IMR-90 (cell line): ENCODE data around the gene ZNF497. TPM values are rescaled to one million over a fixed set of nuclear protein-coding genes. Genes with fewer than 3 reads are reported as not detected.

Source experiments
- ATAC-seq: fragments of 200-7000 bp; cut with Tn5 transposase; 2 replicates; pipeline ENCODE4 v1.9.1; 2020; ENCODE audit warnings: low read depth, mild to moderate bottlenecking, moderate library complexity
- BruUV-seq: library from RNA; stranded (reverse); fragments of 400-500 nt; replicated peaks from 2 replicates; lab custom pipeline; 2021; lab: Mats Ljungman, UMichigan
- CTCF ChIA-PET: fragments of 300-600 bp; formaldehyde crosslinking; extraction: SDS; loops from one replicate; lab custom pipeline; 2021; ENCODE audit warnings: antibody characterized with exemption; lab: Yijun Ruan, JAX
- POLR2A ChIA-PET: fragments of 300-600 bp; sonication (Branson Sonifier 250); formaldehyde crosslinking; loops from one replicate; lab custom pipeline; 2022; ENCODE audit warnings: antibody characterized with exemption; ENCODE audit not compliant: unreplicated experiment; lab: Charles Lee
- DNase-seq: peaks from one replicate; pipeline ENCODE4 v3.0.0; 2013
- H2AFZ ChIP-seq: replicated peaks from 2 replicates; pipeline ENCODE3; 2013; ENCODE audit warnings: low read length, mild to moderate bottlenecking; ENCODE audit not compliant: poor library complexity
- H2AK5ac ChIP-seq: 2 replicates; pipeline ENCODE4 v1.6.1; 2013; ENCODE audit warnings: low read depth, low read length, inconsistent platforms
- H2AK9ac ChIP-seq: replicated peaks from 2 replicates; pipeline ENCODE3; 2013; ENCODE audit warnings: mild to moderate bottlenecking, low read depth, low read length, moderate library complexity; ENCODE audit not compliant: poor library complexity
- H2BK120ac ChIP-seq: 2 replicates; pipeline ENCODE4 v1.6.1; 2013; ENCODE audit warnings: low read depth, low read length, inconsistent platforms
- H2BK15ac ChIP-seq: 3 replicates; pipeline ENCODE4 v1.6.1; 2013; ENCODE audit warnings: low read depth, low read length, inconsistent platforms
- H2BK20ac ChIP-seq: 2 replicates; pipeline ENCODE4 v1.6.1; 2013; ENCODE audit warnings: low read depth, mild to moderate bottlenecking, inconsistent platforms, low read length, moderate library complexity
- H2BK5ac ChIP-seq: 2 replicates; pipeline ENCODE4 v1.6.1; 2013; ENCODE audit warnings: mild to moderate bottlenecking, low read depth, low read length, inconsistent platforms; ENCODE audit not compliant: poor library complexity, severe bottlenecking
- H3K14ac ChIP-seq: replicated peaks from 2 replicates; pipeline ENCODE4 v1.6.1; 2013; ENCODE audit warnings: low read depth, low read length, inconsistent platforms
- H3K18ac ChIP-seq: 2 replicates; pipeline ENCODE4 v1.6.1; 2013; ENCODE audit warnings: low read depth, low read length, control low read depth
- H3K23ac ChIP-seq: 2 replicates; pipeline ENCODE4 v1.6.1; 2013; ENCODE audit warnings: low read depth, low read length, inconsistent platforms
- H3K27ac ChIP-seq: 2 replicates; pipeline ENCODE4 v1.5.1; 2013; ENCODE audit warnings: mild to moderate bottlenecking, control low read depth, low read length; ENCODE audit not compliant: insufficient read depth
- H3K27me3 ChIP-seq: 2 replicates; pipeline ENCODE4 v1.6.1; 2013; ENCODE audit warnings: low read length; ENCODE audit not compliant: control insufficient read depth, insufficient read depth
- H3K36me3 ChIP-seq: 2 replicates; pipeline ENCODE4 v1.6.1; 2013; ENCODE audit warnings: low read length, mixed read lengths; ENCODE audit not compliant: control insufficient read depth, insufficient read depth
- H3K4ac ChIP-seq: 2 replicates; pipeline ENCODE4 v1.6.1; 2013; ENCODE audit warnings: low read depth, low read length, inconsistent platforms
- H3K4me1 ChIP-seq: 2 replicates; pipeline ENCODE4 v1.6.1; 2013; ENCODE audit warnings: low read length, mixed read lengths; ENCODE audit not compliant: control insufficient read depth, insufficient read depth
- H3K4me2 ChIP-seq: 2 replicates; pipeline ENCODE4 v1.6.1; 2013; ENCODE audit warnings: low read depth, mild to moderate bottlenecking, control low read depth, low read length, moderate library complexity
- H3K4me3 ChIP-seq: 2 replicates; pipeline ENCODE4 v1.5.1; 2013; ENCODE audit warnings: low read depth, mild to moderate bottlenecking, control low read depth, low read length, moderate library complexity; ENCODE audit not compliant: insufficient read depth
- H3K56ac ChIP-seq: 2 replicates; pipeline ENCODE4 v1.6.1; 2013; ENCODE audit warnings: low read length, inconsistent platforms; ENCODE audit not compliant: insufficient read depth; ENCODE audit errors: extremely low read depth
- H3K79me1 ChIP-seq, 2 experiments: 2 replicates each; pipeline ENCODE4 v1.6.1; 2013; ENCODE audit warnings: low read length in 2 of 2, inconsistent platforms in 1 of 2, low read depth in 1 of 2
- H3K9ac ChIP-seq: 2 replicates; pipeline ENCODE4 v1.6.1; 2013; ENCODE audit warnings: low read depth, low read length, control low read depth
- H3K9me1 ChIP-seq: 2 replicates; pipeline ENCODE4 v1.6.1; 2013; ENCODE audit warnings: low read length, inconsistent platforms; ENCODE audit not compliant: insufficient read depth
- H3K9me3 ChIP-seq: 2 replicates; pipeline ENCODE4 v1.6.1; 2013; ENCODE audit warnings: low read length; ENCODE audit not compliant: control insufficient read depth, insufficient read depth
- H4K20me1 ChIP-seq: 2 replicates; pipeline ENCODE4 v1.6.1; 2013; ENCODE audit warnings: low read length, inconsistent platforms; ENCODE audit not compliant: insufficient read depth
- H4K5ac ChIP-seq: 2 replicates; pipeline ENCODE4 v1.6.1; 2013; ENCODE audit warnings: mild to moderate bottlenecking, low read depth, low read length, control low read depth
- H4K8ac ChIP-seq, 2 experiments: 2 replicates each; pipeline ENCODE4 v1.6.1; 2013; ENCODE audit warnings: low read depth in 2 of 2, low read length in 2 of 2, control low read depth in 1 of 2, inconsistent platforms in 1 of 2
- H4K91ac ChIP-seq: 2 replicates; pipeline ENCODE4 v1.6.1; 2013; ENCODE audit warnings: low read depth, low read length, inconsistent platforms; ENCODE audit not compliant: insufficient read depth
- BHLHE40 ChIP-seq: fragments of 150-350 bp; IDR thresholded peaks from 2 replicates; pipeline ENCODE4 v1.6.1; 2016; ENCODE audit warnings: mild to moderate bottlenecking, low read depth, low read length
- CEBPB ChIP-seq: IDR thresholded peaks from 2 replicates; pipeline ENCODE4 v1.6.1; 2012; ENCODE audit warnings: low read depth, low read length, improper control_type of control experiment
- CHD1 ChIP-seq: IDR thresholded peaks from 2 replicates; pipeline ENCODE4 v1.6.1; 2012; ENCODE audit warnings: low read depth, low read length, improper control_type of control experiment
- CTCF ChIP-seq: conservative IDR thresholded peaks from 2 replicates; pipeline ENCODE4 v1.5.1; 2012; ENCODE audit warnings: mild to moderate bottlenecking, low read depth, low read length, improper control_type of control experiment
- ELK1 ChIP-seq: fragments of 150-350 bp; IDR thresholded peaks from 2 replicates; pipeline ENCODE4 v1.6.1; 2016; ENCODE audit warnings: low read depth, mild to moderate bottlenecking, low read length, moderate library complexity, borderline replicate concordance
- MAFK ChIP-seq: IDR thresholded peaks from 2 replicates; pipeline ENCODE4 v1.6.1; 2012; ENCODE audit warnings: low read depth, low read length, improper control_type of control experiment
- MXI1 ChIP-seq: IDR thresholded peaks from 2 replicates; pipeline ENCODE4 v1.6.1; 2012; ENCODE audit warnings: low read depth, mild to moderate bottlenecking, low read length, moderate library complexity, borderline replicate concordance
- NFE2L2 ChIP-seq: fragments of 150-350 bp; IDR thresholded peaks from 2 replicates; pipeline ENCODE4 v1.6.1; 2016; ENCODE audit warnings: low read depth, mild to moderate bottlenecking, low read length
- RCOR1 ChIP-seq: IDR thresholded peaks from 2 replicates; pipeline ENCODE4 v1.6.1; 2012; ENCODE audit warnings: mild to moderate bottlenecking, low read length, improper control_type of control experiment; ENCODE audit not compliant: insufficient replicate concordance
- USF2 ChIP-seq: fragments of 150-350 bp; IDR thresholded peaks from 2 replicates; pipeline ENCODE4 v1.6.1; 2017; ENCODE audit warnings: mild to moderate bottlenecking, antibody characterized with exemption, low read length, low read depth
- WGBS, 2 experiments: methylation state at CpG; one replicate each; pipeline versions ENCODE4 v1.1.5 to v1.1.7; 2013; ENCODE audit warnings: missing lambda C conversion rate in 2 of 2; ENCODE audit not compliant: insufficient read length in 1 of 2; ENCODE audit errors: extremely low coverage in 2 of 2; 5-methylcytosine and 5-hydroxymethylcytosine counted together
- dilution Hi-C: fragments of 300-500 bp; cut with HindIII; formaldehyde crosslinking; loops from one replicate; pipeline ENCODE4 v1.14.3; 2018; ENCODE audit warnings: low sequenced_read_pairs; ENCODE audit not compliant: unreplicated experiment
- in situ Hi-C: fragments of 300-500 bp; cut with MboI; formaldehyde crosslinking; loops from 3 replicates; pipeline ENCODE4 v1.14.3; 2019; ENCODE audit warnings: low sequenced_read_pairs, inconsistent platforms, mixed read lengths
- intact Hi-C: fragments of 100-400 bp; cut with micrococcal nuclease; formaldehyde crosslinking; loops from 2 replicates; pipeline ENCODE4 v1.10.0; 2022
- polyA plus RNA-seq, 3 experiments: library from polyadenylated mRNA; depleted of rRNA; stranded (reverse); fragments of >200 nt; gene quantifications; 2 replicates each; pipeline ENCODE4 v1.2.3, GENCODE V29; 2012; ENCODE audit warnings: low replicate concordance in 1 of 3
- total RNA-seq: library from RNA; depleted of rRNA; stranded (reverse); fragments of >200 nt; gene quantifications from 2 replicates; pipeline ENCODE4 v1.2.3, GENCODE V29; 2012

The ZNF497 gene
- total and polyA plus RNA-seq, 2 of the 4 experiments (the other 2 are of a cell fraction) = 0.18 to 0.24 TPM

GRCh38 chr19:58336820-58337219, 25.7 kb downstream of the ZNF497 start:
- ChIA-PET CTCF (no interaction called here), POLR2A (no interaction called here)
- H3K9me1 ChIP-seq = peaks cover 9% of the 10 kb centered on the region; the same call in 1 of the 2 replicates
- no peak overlapping the region for H3K23ac ChIP-seq
- no TSS peak for BruUV-seq
- H3K56ac ChIP-seq = no peak overlapping the region
- no peak overlapping the region for H2AFZ ChIP-seq
- TF ChIP-seq MXI1 = no peak
- no peak for TF ChIP-seq RCOR1
- TF ChIP-seq BHLHE40 = no peak
- no peak for TF ChIP-seq MAFK
- TF ChIP-seq CTCF = no peak
- no peak for TF ChIP-seq ELK1
- TF ChIP-seq USF2 = no peak
- TF ChIP-seq CHD1 = no peak
- TF ChIP-seq NFE2L2 = no peak
- no peak for TF ChIP-seq CEBPB
- H3K4me1 ChIP-seq = no peaks in the 10 kb centered on the region
- H4K20me1 ChIP-seq = peaks cover 10% of the 10 kb centered on the region; the same call in 1 of the 2 replicates
- H2AK5ac ChIP-seq = no peak overlapping the region
- H3K27me3 ChIP-seq = no peaks in the 10 kb centered on the region
- H3K27ac ChIP-seq = no peak overlapping the region
- H3K14ac ChIP-seq = no peak overlapping the region
- no CpG with 5 or more reads among the region's 4 CpGs for WGBS, 2 experiments
- peaks cover 46% of the 10 kb centered on the region for H3K36me3 ChIP-seq
- no peak overlapping the region for H2BK120ac ChIP-seq
- H4K8ac ChIP-seq = no peak overlapping the region
- no peak overlapping the region for H4K91ac ChIP-seq
- H2BK5ac ChIP-seq = no peak overlapping the region
- no peak for ATAC-seq
- no peak overlapping the region for H3K9ac ChIP-seq
- intact Hi-C loops = no loop called here
- DNase-seq = no peak
- no peak overlapping the region for H3K4me2 ChIP-seq
- peaks cover 22 to 46% of the 10 kb centered on the region in 2 experiments for H3K79me1 ChIP-seq
- no peak overlapping the region for H3K4me3 ChIP-seq
- no peak overlapping the region for H2BK20ac ChIP-seq
- H3K18ac ChIP-seq = no peak overlapping the region
- in situ Hi-C loops = no loop called here
- H3K4ac ChIP-seq = no peak overlapping the region
- H4K5ac ChIP-seq = no peak overlapping the region
- H3K9me3 ChIP-seq = peaks cover 15% of the 10 kb centered on the region
- dilution Hi-C loops = no loop called here
- H2BK15ac ChIP-seq = no peak overlapping the region
- H2AK9ac ChIP-seq = peak overlapping the region; percentile 37
